ENCODE measurements around the gene ATXN7L1. TPM values are rescaled to one million over a fixed set of nuclear protein-coding genes. Genes with fewer than 3 reads are reported as not detected.
"Not testable (repeated sequence)": the region's sequence is repeated elsewhere in the genome, so short reads cannot be mapped to it uniquely, and the experiment has no call there.

ATXN7L1 gene
- total RNA-seq, 2 experiments from 2014 or later = 3.8 to 4.3 TPM

- POLR2A ChIA-PET = interaction anchor here (1.0 kb wide), 1 partner anchor 11 kb away, joined by 3 read pairs; no protein-coding TSS in a partner anchor
- CTCF ChIA-PET = interaction anchor here (0.7 to 1.1 kb wide), 2 partner anchors 26 to 138 kb away, joined by 3 read pairs; no protein-coding TSS in a partner anchor
These were observed 81.4 kb downstream of the ATXN7L1 start for GRCh38 chr7:105794741-105795729.

GRCh38 chr7:105792488-105793370 is 83.7 kb downstream of the ATXN7L1 start:
- CTCF ChIA-PET = interaction anchor here (1.7 kb wide), 1 partner anchor 13 kb away, joined by 4 read pairs; no protein-coding TSS in a partner anchor
- POLR2A ChIA-PET = no interaction called here

GRCh38 chr7:105791926-105792325 is 84.5 kb downstream of the ATXN7L1 start:
- ChIA-PET CTCF (no interaction called here), POLR2A (no interaction called here)

GRCh38 chr7:105790996-105791395 is 85.4 kb downstream of the ATXN7L1 start:
- POLR2A ChIA-PET = no interaction called here
- CTCF ChIA-PET = no interaction called here

- POLR2A ChIA-PET, CTCF ChIA-PET: not testable (repeated sequence)
These were observed 85.9 kb downstream of the ATXN7L1 start for GRCh38 chr7:105790452-105790851.

GRCh38 chr7:105788816-105789349 is 87.5 kb downstream of the ATXN7L1 start:
- CTCF ChIA-PET = interaction anchor here (1.5 kb wide), 1 partner anchor 132 kb away, joined by 3 read pairs; no protein-coding TSS in a partner anchor
- POLR2A ChIA-PET = no interaction called here

GRCh38 chr7:105788356-105788755 is 88.0 kb downstream of the ATXN7L1 start:
- CTCF ChIA-PET = interaction anchor here (0.6 to 1.5 kb wide), 2 partner anchors 26 to 131 kb away, joined by 3 read pairs; no protein-coding TSS in a partner anchor

GRCh38 chr7:105787793-105788192 is 88.6 kb downstream of the ATXN7L1 start:
- POLR2A ChIA-PET = no interaction called here

More at GRCh38 chr7:105788356-105788755, 88.0 kb downstream of the ATXN7L1 start:
- POLR2A ChIA-PET = no interaction called here

GRCh38 chr7:105786520-105787470 is 89.6 kb downstream of the ATXN7L1 start:
- CTCF ChIA-PET = interaction anchor here (0.6 kb wide), 3 partner anchors 21 to 84 kb away, joined by 3 to 4 read pairs (median 3); no protein-coding TSS in a partner anchor
- POLR2A ChIA-PET = no interaction called here

More at GRCh38 chr7:105787793-105788192, 88.6 kb downstream of the ATXN7L1 start:
- CTCF ChIA-PET = interaction anchor here (0.6 to 1.5 kb wide), 3 partner anchors 22 to 131 kb away, joined by 3 read pairs; no protein-coding TSS in a partner anchor

GRCh38 chr7:105782391-105783042 is 93.9 kb downstream of the ATXN7L1 start:
- CTCF ChIA-PET = interaction anchor here (1.1 kb wide), 1 partner anchor 14 kb away, joined by 3 read pairs; no protein-coding TSS in a partner anchor
- POLR2A ChIA-PET = no interaction called here

GRCh38 chr7:105779856-105780780 is 96.3 kb downstream of the ATXN7L1 start:
- ChIA-PET POLR2A (no interaction called here), CTCF (no interaction called here)

GRCh38 chr7:105778956-105779355 is 97.4 kb downstream of the ATXN7L1 start:
- ChIA-PET POLR2A (no interaction called here), CTCF (no interaction called here)

- ChIA-PET CTCF (no interaction called here), POLR2A (no interaction called here)
These were observed 99.2 kb downstream of the ATXN7L1 start for GRCh38 chr7:105776986-105777910.

- ChIA-PET POLR2A (no interaction called here), CTCF (no interaction called here)
These were observed 100.2 kb downstream of the ATXN7L1 start for GRCh38 chr7:105776068-105776790.

GRCh38 chr7:105775580-105775979 is 100.8 kb downstream of the ATXN7L1 start:
- CTCF ChIA-PET = no interaction called here
- POLR2A ChIA-PET = no interaction called here

Data from activated CD8-positive, alpha-beta memory T cell treated with anti-CD3 and anti-CD28 coated beads for 36 hours (primary cell).